HG02981 (cell line): Measurements from ENCODE around the gene APBB1.
A peak's percentile ranks its signal among the peaks of the same experiment; 100 is the strongest.

ENCODE experiments used
- ATAC-seq: cut with Tn5 transposase; IDR thresholded peaks from one replicate; pipeline ENCODE4 v1.9.1; 2021; ENCODE audit warnings: mild to moderate bottlenecking, moderate library complexity; ENCODE audit not compliant: unreplicated experiment

Gene APBB1

GRCh38 chr11:6419009-6419631 is at the start of gene APBB1:
Gene APBB1 (minus strand): TSS chr11:6419094. CDS start chr11:6411347, 7,747 bp downstream.
- ATAC-seq: peak; percentile 35

- ATAC-seq: no peak
Measured at GRCh38 chr11:6459099-6459450, 40.2 kb upstream of the APBB1 start.

GRCh38 chr11:6458352-6459098 is 39.6 kb upstream of the APBB1 start:
- no peak for ATAC-seq

- no peak for ATAC-seq
Measured at GRCh38 chr11:6457581-6458320, 38.9 kb upstream of the APBB1 start.

DNA sequence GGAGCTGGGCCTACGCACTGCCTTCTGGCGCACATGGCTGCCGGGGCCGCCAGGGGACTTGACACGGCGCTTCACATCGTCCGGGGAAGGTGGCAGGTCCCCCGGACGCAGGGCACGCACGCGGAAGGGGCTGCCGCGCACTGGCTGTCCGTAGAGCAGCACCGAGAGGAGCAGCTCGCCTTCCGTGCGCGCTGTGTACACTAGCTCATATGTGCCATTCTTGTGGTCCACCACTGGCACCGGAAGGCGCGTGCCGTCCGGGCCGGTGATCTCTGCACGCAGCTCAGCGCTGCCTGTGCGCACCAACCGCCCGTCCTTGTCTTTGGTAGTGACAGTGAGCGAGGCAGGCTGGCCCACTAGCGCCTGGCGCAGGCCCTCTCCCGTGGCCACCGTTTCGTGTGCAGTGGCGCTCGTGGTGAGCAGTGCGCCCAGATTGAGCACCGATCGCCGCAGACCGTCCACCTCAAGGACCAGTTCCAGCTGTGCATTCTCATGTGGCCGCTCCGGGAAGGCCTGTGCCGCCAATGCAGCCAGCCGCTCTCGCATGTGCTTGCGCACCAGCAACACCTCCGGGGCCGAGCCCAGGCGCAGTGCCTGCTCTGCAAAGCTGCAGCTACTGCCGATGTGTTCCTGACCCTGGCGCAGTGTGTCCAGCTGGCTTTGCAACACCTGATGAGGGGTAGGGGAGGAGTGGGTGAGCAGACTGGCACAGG is 37.6 kb upstream of the APBB1 start:
- no peak for ATAC-seq

GRCh38 chr11:6455070-6455469 is 36.2 kb upstream of the APBB1 start:
- ATAC-seq: no peak

GRCh38 chr11:6453152-6453551 is 34.3 kb upstream of the APBB1 start:
- no peak for ATAC-seq

- ATAC-seq: no peak
Measured at GRCh38 chr11:6452219-6452618, 33.3 kb upstream of the APBB1 start.

DNA sequence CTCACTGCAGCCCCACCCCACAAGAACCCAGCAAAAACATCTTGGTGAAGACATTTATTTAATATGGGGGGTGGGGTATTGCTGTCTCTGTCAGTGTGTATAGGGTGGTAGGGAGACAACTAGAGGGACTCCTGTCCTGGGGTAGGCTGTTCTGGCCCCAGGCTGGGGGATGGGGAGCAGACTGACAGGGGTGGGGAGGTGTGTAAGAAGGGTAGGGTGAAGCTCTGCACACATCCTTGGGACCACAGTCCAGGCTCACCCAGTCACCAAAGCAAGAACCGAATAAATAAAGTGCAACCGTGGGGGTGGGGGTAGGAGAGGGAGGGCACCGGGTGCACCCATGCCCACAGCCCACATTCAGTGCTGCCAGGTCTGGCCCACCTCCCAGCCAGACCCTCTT is 29.7 kb upstream of the APBB1 start:
- no peak for ATAC-seq

- ATAC-seq: peak; percentile 80
Measured at GRCh38 chr11:6443269-6444003, 24.5 kb upstream of the APBB1 start.

DNA sequence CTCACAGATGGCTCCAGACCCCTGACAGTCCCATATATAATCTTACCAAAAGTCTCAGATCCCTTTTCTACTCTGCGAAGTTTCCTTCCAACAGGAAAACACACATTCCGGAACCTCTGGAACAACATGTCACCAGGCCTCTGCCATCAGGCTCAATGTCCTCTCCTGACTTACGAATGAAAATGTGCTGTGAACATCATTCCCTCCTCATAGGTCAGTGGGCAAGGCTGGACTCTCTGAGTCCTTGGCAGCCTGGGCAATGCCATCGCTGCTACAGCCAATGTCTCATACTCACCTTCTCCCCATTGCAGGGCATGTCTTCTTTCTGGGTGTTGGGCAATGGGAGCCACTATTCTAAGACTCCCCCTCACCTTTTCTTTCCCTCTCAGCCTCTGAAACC is 23.5 kb upstream of the APBB1 start:
- no peak for ATAC-seq

GRCh38 chr11:6440906-6441358 is 22.0 kb upstream of the APBB1 start, which contains the start of gene HPX:
Gene HPX (minus strand): TSS chr11:6440987. CDS start chr11:6440963, 24 bp downstream.
- no peak for ATAC-seq

- ATAC-seq: no peak
Measured at GRCh38 chr11:6438979-6439571, 20.2 kb upstream of the APBB1 start.

DNA sequence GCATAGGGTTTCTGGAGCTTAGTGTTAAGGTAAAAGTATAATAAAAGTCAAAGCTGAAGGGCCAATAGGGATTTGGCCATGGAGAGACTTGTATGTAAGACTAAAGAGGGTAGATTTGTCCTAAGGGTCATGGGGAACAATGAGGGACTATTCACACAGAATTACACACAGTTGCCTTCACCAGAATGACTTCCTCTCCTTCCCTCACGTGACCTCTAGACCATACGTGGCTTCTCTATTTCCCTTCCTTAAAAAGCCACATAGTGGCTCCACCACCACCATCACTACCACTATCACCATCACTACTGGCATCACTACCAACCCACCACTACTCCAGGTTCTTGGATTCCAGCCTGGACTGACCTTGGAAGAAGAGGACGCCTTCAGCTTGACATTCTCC is 19.1 kb upstream of the APBB1 start:
- ATAC-seq: no peak

DNA sequence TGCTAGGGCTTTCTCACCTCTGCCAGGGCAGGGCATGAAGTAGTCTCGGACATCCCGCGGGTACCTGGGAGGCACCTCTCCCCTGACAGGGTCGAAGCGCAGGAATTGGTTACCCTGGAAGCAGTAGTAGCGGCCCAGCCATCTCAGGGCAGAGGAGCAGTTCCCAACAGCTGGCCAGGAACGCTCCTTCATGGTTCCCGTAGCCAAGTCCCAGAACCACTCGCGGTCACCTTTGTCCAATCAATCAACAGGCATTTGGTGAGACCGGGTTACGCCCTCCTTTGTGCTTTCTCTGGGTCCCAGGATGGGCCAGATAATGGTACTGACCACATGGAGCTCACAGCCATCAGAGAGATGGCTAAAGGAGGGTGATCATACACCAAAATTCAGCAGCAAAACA is 18.5 kb upstream of the APBB1 start:
- ATAC-seq: no peak

DNA sequence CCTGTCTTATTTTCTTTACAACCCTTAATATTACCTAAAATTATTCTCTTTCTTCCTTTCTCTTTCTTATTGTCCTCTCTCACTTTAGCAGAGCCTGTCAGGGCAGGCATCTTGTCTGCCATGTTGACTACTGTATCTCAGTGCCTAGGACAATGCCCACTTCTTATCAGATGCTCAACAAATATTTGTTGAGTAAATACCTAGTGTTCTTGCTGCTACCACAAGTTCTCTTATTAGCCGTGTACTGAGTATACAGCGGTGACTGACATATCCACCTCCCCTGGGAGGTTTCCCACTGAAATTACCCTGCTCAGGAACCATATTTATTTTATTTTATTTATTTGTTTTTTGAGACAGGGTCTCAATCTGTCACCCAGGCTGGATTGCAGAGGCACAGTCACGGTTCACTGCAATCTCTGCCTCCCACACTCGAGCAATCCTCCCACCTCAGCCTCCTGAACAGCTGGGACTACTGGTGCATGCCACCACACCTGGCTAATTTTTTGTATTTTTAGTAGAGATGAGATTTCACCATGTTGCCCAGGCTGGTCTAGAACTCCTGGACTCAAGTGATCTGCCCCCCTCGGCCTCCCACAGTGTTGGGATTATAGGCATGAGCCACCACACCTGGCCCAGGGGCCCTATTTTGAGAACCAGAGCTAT is 15.2 kb upstream of the APBB1 start:
- no peak for ATAC-seq

DNA sequence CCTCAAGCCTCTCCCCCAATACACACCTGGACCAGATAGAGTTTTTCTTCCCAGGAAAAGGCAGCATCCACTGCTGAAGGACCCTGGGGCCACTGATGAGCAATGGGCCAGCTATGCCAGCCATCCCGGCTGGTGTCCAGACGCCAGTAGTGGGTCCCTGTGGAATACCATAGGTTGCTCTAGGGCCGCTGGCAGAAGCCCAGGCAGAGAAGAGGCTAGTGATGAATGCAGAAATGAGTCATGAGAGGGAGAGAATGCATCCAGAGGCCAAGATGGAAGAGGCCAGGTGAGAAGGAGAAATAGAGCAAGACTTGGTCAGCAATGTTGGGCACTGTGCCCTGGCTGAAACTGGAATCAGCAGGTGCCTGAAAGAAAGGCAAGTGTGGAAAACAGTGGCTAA is 13.0 kb upstream of the APBB1 start:
- no peak for ATAC-seq

DNA sequence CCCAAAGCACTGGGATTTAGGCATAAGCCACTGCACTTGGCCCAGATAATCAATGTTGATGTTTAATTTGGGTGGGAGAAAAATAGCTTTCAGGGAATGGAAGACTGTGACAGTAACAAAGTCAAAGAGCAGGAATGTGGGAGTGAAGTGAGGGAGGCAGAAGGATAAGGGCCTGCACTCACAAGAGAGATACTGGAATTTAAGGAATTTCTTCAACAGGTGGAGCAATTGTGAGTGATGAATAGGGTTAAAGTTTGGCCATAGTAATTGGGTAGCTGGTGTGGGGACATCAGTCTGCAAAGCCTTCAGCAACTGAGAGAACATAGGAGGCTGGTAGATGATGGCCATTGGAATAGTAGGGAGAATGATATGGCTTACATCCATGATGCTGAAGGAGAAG is 8.6 kb upstream of the APBB1 start:
- no peak for ATAC-seq

DNA sequence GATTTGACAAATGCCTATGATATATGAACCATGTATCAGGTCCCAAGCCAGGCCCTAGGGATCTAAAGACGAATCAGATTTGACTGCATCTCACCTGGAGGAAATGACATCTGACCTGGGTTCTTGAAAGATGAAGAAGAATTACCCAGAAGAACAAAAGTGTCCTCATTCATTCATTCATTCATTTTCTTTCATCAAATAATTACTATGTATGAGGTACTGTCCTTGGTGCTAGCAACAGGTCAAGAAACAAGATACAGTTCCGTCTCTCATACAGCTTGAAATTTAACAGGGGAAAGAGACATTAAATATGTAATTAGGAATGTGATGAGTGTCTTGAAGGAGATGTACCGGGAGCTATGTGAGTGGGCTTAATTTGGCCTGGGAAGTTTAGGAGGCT is 1.8 kb upstream of the APBB1 start:
- ATAC-seq: no peak

GRCh38 chr11:6418557-6419008 is 311 bp downstream of the APBB1 start:
- ATAC-seq: no peak
